ENCODE data around the gene RLN3. TPM values are rescaled to one million over a fixed set of nuclear protein-coding genes. Genes with fewer than 3 reads are reported as not detected.
A peak's percentile ranks its signal among the peaks of the same experiment; 100 is the strongest.

Gene RLN3
- total and polyA plus RNA-seq, 4 donors, result not detected

- no peaks in the 10 kb centered on the region for H3K27me3 ChIP-seq (ENCODE audit: control insufficient read depth in 4 of 4, insufficient read depth in 4 of 4, low read length in 3 of 4)
- H3K9me3 ChIP-seq (ENCODE audit: control insufficient read depth in 4 of 4, low read length in 3 of 4), result no peaks in the 10 kb centered on the region
- peaks cover 0 to 17% (median 5%) of the 10 kb centered on the region in 4 donors for H3K36me3 ChIP-seq (ENCODE audit: control insufficient read depth in 4 of 4, insufficient read depth in 3 of 4, low read depth in 1 of 4, low read length in 3 of 4)
- no peak for DNase-seq (ENCODE audit: low spot score)
- H3K9ac ChIP-seq (ENCODE audit: low read depth in 1 of 2, low read length in 2 of 2), result no peak overlapping the region
- H3K4me3 ChIP-seq (ENCODE audit: low read depth in 1 of 3, low read length in 3 of 3), result no peak overlapping the region
- H3K4me1 ChIP-seq (ENCODE audit: control insufficient read depth in 4 of 4, insufficient read depth in 4 of 4, low read length in 3 of 4), result peaks cover 0 to 10% (median 3%) of the 10 kb centered on the region in 4 donors
- 81% methylated on average over 10 of the region's 10 CpGs for WGBS
- TF ChIP-seq HNF4G (IDR thresholded peaks at IDR 0.05) (no peak), NR2F2 (IDR thresholded peaks at IDR 0.05) (no peak), ATF3 (IDR thresholded peaks at IDR 0.05) (no peak)
- peak overlapping the region; percentile 62 to 64 for H3K27ac ChIP-seq (ENCODE audit: low read depth in 1 of 2, low read length in 2 of 2)
These were observed 42.1 kb upstream of the RLN3 start for GRCh38 chr19:13985771-13986347.

GRCh38 chr19:13986348-13986904 lies 41.5 kb upstream of the RLN3 start:
- no peaks in the 10 kb centered on the region for H3K27me3 ChIP-seq (ENCODE audit: control insufficient read depth in 4 of 4, insufficient read depth in 4 of 4, low read length in 3 of 4)
- no peaks in the 10 kb centered on the region for H3K9me3 ChIP-seq (ENCODE audit: control insufficient read depth in 4 of 4, low read length in 3 of 4)
- peak overlapping the region in 1 of 2 donors; percentile 42 for H3K9ac ChIP-seq (ENCODE audit: low read depth in 1 of 2, low read length in 2 of 2)
- peak overlapping the region; percentile 62 to 64 for H3K27ac ChIP-seq (ENCODE audit: low read depth in 1 of 2, low read length in 2 of 2)
- peaks cover 0 to 23% (median 4%) of the 10 kb centered on the region in 4 donors for H3K36me3 ChIP-seq (ENCODE audit: control insufficient read depth in 4 of 4, insufficient read depth in 3 of 4, low read depth in 1 of 4, low read length in 3 of 4)
- TF ChIP-seq RXRA (IDR thresholded peaks at IDR 0.05) (no peak), CTCF (IDR thresholded peaks at IDR 0.05; ENCODE audit: low read depth, low read length, missing input control) (no peak), TAF1 (conservative IDR thresholded peaks at IDR 0.05) (no peak), RAD21 (IDR thresholded peaks at IDR 0.05) (peak in 1 of 2 donors; percentile 15), HNF4G (IDR thresholded peaks at IDR 0.05) (no peak), YY1 (IDR thresholded peaks at IDR 0.05) (no peak), NR2F2 (IDR thresholded peaks at IDR 0.05) (no peak), FOXA2 (IDR thresholded peaks at IDR 0.05) (no peak)
- peaks cover 0 to 10% (median 3%) of the 10 kb centered on the region in 4 donors for H3K4me1 ChIP-seq (ENCODE audit: control insufficient read depth in 4 of 4, insufficient read depth in 4 of 4, low read length in 3 of 4)
- peak; percentile 69 for DNase-seq (ENCODE audit: low spot score)
- WGBS, result 64% methylated on average over 19 of the region's 19 CpGs
- no peak overlapping the region for H3K4me3 ChIP-seq (ENCODE audit: low read depth in 1 of 3, low read length in 3 of 3)

GRCh38 chr19:13987101-13987890 lies 40.7 kb upstream of the RLN3 start:
- Histone ChIP-seq H3K36me3 (ENCODE audit: control insufficient read depth in 4 of 4, insufficient read depth in 3 of 4, low read depth in 1 of 4, low read length in 3 of 4) (peaks cover 0 to 23% (median 1%) of the 10 kb centered on the region in 4 donors), H3K27me3 (ENCODE audit: control insufficient read depth in 4 of 4, insufficient read depth in 4 of 4, low read length in 3 of 4) (no peaks in the 10 kb centered on the region), H3K9me3 (ENCODE audit: control insufficient read depth in 4 of 4, low read length in 3 of 4) (no peaks in the 10 kb centered on the region), H3K4me3 (ENCODE audit: low read depth in 1 of 3, low read length in 3 of 3) (no peak overlapping the region), H3K4me1 (ENCODE audit: control insufficient read depth in 4 of 4, insufficient read depth in 4 of 4, low read length in 3 of 4) (peaks cover 0 to 10% (median 3%) of the 10 kb centered on the region in 4 donors), H3K9ac (ENCODE audit: low read depth in 1 of 2, low read length in 2 of 2) (peak overlapping the region in 1 of 2 donors; percentile 42), H3K27ac (ENCODE audit: low read depth in 1 of 2, low read length in 2 of 2) (peak overlapping the region; percentile 62 to 64)
- WGBS, result 71% methylated on average over 17 of the region's 17 CpGs
- TF ChIP-seq TAF1 (conservative IDR thresholded peaks at IDR 0.05), result no peak
- no peak for TF ChIP-seq JUND (IDR thresholded peaks at IDR 0.05)
- TF ChIP-seq FOXA1 (IDR thresholded peaks at IDR 0.05), result no peak
- TF ChIP-seq RAD21 (IDR thresholded peaks at IDR 0.05), result no peak
- no peak for TF ChIP-seq FOXA2 (IDR thresholded peaks at IDR 0.05)
- no peak for TF ChIP-seq YY1 (IDR thresholded peaks at IDR 0.05)
- no peak for TF ChIP-seq SP1 (IDR thresholded peaks at IDR 0.05)
- TF ChIP-seq HNF4A (conservative IDR thresholded peaks at IDR 0.05), result no peak
- TF ChIP-seq NR2F2 (IDR thresholded peaks at IDR 0.05), result no peak
- TF ChIP-seq ZBTB33 (IDR thresholded peaks at IDR 0.05), result no peak
- TF ChIP-seq GABPA (IDR thresholded peaks at IDR 0.05 in 1 of 2, conservative IDR thresholded peaks at IDR 0.05 in 1 of 2), result no peak
- TF ChIP-seq RXRA (IDR thresholded peaks at IDR 0.05), result no peak
- TF ChIP-seq ATF3 (IDR thresholded peaks at IDR 0.05), result no peak
- DNase-seq (ENCODE audit: low spot score), result no peak

Measured in liver (tissue), 9 donors.